Right lobe of liver (tissue), 4 donors: ENCODE measurements around the gene LRRC34.

Experiments used
- POLR2A ChIP-seq: fragments of 450-650 bp; IDR thresholded peaks from one replicate; pipeline ENCODE4 v1.6.1; 2017; ENCODE audit warnings: antibody characterized with exemption, mild to moderate bottlenecking
- TF ChIP-seq, protein P1 (sequence below), 4 donors: fragments of 200-600 bp in 3 of 4; fragments of 450-650 bp in 1 of 4; IDR thresholded peaks; one replicate each; pipeline versions ENCODE4 v1.5.1 to v1.8.0; 2016 to 2022; ENCODE audit warnings: antibody characterized with exemption in 4 of 4, mild to moderate bottlenecking in 2 of 4
- donor health status: DM: no; HTN: no; CAD: no.
- donor health status: DM: no; HTN: no; CAD: no.
- donor health status: DM: no; HTN: yes; CAD: no.

DNA sequence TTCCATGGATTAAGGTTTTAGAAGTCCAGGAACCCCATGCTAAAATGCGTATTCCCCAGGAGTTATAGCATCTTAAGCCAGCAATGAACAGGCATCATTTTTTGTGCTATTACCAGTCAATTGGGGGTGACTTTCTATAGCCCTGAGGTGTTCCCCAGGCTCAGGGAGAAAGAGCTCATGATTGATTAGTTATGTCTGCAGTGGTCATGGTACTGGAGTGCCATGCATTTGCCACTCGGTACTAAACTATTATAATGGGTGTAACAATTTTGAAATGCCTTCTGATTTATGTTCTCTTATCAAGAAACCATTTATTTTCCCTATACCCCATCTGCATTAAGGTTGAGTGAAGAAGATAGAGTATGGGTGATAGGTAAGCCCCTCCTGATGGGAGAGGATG, 45.1 kb upstream of the LRRC34 start:
- TF ChIP-seq POLR2A, result no peak
- TF ChIP-seq, protein P1, sequence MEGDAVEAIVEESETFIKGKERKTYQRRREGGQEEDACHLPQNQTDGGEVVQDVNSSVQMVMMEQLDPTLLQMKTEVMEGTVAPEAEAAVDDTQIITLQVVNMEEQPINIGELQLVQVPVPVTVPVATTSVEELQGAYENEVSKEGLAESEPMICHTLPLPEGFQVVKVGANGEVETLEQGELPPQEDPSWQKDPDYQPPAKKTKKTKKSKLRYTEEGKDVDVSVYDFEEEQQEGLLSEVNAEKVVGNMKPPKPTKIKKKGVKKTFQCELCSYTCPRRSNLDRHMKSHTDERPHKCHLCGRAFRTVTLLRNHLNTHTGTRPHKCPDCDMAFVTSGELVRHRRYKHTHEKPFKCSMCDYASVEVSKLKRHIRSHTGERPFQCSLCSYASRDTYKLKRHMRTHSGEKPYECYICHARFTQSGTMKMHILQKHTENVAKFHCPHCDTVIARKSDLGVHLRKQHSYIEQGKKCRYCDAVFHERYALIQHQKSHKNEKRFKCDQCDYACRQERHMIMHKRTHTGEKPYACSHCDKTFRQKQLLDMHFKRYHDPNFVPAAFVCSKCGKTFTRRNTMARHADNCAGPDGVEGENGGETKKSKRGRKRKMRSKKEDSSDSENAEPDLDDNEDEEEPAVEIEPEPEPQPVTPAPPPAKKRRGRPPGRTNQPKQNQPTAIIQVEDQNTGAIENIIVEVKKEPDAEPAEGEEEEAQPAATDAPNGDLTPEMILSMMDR (IDR thresholded peaks at IDR 0.05), result no peak
